ENCODE measurements around the gene MIF4GD.
A peak's percentile ranks its signal among the peaks of the same experiment; 100 is the strongest.
"Not testable (repeated sequence)": the region's sequence is repeated elsewhere in the genome, so short reads cannot be mapped to it uniquely, and the experiment has no call there.

MIF4GD gene, protein sequence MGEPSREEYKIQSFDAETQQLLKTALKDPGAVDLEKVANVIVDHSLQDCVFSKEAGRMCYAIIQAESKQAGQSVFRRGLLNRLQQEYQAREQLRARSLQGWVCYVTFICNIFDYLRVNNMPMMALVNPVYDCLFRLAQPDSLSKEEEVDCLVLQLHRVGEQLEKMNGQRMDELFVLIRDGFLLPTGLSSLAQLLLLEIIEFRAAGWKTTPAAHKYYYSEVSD

GRCh38 chr17:75270966-75271232 lies at the start of gene MIF4GD:
MIF4GD (minus strand) TSS chr17:75271231; CDS start chr17:75270195, 1,036 bp downstream.
- DNase-seq, result no peak

- DNase-seq, result no peak
Observed at GRCh38 chr17:75319904-75320691, 49.1 kb upstream of the MIF4GD start.

- no peak for DNase-seq
Observed at GRCh38 chr17:75318615-75319222, 47.7 kb upstream of the MIF4GD start.

- no peak for DNase-seq
Observed at GRCh38 chr17:75318211-75318610, 47.2 kb upstream of the MIF4GD start.

DNA sequence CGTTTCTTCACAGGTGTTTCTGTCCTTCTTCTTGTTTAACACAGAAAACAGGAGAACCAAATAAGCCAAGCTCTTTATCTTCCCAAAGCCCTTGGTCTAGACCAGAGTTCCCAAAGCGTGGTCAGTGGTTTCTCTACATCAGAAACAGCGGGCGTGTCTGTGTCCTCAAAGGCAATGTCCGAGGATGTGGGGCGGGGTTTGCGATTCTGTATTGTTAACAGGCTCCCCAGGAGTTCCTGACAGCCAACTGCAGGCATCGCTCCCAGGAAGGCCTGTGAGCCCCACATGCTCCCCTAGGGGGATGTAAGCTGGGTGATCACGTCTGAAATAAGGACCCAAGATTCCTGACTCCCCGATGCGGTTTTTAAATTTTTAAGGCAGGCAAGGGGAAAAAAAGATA lies 46.6 kb upstream of the MIF4GD start:
- DNase-seq, result no peak

- DNase-seq, result no peak
Observed at GRCh38 chr17:75316253-75316652, 45.2 kb upstream of the MIF4GD start.

- DNase-seq, result peak; percentile 42
Observed at GRCh38 chr17:75315541-75316243, 44.7 kb upstream of the MIF4GD start.

DNA sequence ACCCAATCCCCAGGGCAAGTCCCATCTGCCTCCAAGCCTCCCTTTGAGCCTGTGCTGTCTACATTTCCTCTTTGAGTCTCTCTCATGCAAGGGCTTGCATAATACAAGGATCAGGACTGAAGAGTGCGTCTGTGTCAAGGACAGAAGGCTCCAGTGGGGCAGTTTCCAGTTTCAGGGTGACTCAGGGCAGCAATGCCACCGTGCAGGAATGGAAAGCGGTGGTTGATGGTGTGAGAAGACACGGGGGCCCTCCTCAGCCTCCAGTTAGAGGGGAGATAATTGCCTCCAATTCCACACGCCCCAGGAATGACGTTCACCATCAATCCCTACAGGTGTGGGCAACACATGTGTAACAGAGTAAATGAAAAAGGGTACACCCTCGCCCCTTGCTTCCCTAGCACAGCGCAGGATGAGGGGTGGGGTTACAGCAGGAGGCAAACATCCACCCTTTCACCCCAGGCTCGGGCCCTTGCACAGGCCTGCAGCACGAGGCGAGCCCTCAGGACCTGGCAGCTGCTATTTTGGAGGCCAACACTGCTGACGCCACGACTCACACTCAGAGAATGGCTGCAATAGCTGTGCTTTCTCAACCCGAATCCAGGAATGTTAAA lies 43.0 kb upstream of the MIF4GD start:
- no peak for DNase-seq

GRCh38 chr17:75308732-75309629 lies 38.0 kb upstream of the MIF4GD start:
- DNase-seq, result no peak

DNA sequence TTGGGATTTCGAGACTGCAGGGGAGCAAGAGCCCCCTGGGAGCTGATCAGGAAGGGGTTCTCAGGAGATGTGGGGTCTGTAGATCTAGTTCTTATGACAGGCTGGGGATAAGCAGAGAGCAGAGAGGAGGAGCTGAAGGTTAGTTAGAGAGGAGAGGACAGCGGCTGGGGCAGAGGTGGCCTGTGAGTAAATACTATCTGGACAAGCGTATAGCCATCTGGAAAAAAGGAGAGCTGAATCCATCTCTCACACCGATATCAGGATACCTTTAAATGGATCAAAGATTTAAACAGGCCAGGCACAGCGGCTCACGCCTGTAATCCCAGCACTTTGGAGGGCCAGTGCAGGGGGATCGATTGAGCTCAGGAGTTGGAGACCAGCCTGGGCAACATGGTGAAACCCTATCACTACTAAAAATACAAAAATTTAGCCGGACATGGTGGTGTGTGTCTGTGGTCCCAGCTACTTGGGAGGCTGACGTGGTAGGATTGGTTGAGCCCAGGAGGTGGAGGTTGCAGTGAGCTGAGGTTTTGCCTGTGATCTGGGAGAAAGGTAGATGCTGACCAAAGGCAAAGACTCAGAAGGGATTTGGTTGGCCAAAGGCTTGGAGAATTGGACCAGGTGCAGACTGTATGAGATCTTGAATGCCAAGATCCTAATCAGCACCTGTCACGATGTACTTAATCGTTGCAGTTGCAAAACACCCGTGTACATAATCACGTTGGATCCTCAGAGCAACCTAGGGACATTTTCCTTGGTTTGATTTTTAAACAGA lies 37.1 kb upstream of the MIF4GD start:
- no peak for DNase-seq

DNA sequence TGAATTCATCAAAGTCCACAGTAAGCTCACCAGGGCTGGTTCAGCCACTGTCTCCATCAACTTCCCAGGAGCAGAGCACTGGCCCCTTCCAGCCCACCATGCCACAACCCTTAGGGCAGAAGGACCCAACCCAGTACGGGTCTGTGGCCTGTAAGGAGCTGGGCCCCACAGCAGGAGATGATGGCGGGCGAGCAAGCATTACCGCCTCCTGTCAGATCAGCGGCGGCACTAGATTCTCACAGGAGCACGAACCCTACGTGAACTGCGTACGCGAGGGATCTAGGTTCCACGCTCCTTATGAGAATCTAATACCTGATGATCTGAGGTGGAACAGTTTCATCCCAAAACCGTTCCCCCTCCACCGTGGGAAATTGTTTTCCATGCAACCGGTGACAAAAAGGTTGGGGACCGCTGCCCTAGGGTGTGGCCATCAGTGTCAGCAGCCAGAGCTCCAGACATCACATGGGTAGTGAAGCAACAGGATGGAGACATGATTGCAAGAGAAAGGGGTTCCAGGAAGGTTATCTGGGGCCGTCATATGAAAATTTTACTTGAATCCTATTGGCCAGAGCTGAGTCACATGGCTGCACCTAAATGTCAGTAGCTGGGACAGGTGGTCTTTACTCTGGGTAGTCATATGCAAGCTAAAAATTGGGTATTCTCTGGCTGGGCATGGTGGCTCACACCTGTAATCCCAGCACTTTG lies 30.6 kb upstream of the MIF4GD start:
- DNase-seq, result no peak

DNA sequence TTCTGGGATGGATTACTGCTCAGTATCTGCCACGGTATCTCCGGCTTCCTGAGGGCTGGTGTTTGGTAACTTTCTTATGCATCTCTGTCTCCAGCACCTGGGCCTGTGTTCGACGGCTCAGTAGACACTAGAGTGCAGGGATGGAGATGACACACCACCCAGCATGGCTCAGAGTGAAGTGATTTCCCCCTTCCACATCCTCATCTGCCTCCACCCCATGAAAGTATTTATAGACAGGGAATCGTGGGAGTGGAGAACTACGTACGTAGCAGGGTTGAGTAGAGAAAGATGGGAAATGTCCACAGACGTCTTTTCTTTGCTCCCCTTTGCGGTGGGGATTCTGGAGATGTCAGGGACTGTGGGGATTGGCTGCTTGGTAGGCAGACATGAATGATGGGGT lies 30.0 kb upstream of the MIF4GD start:
- no peak for DNase-seq

DNA sequence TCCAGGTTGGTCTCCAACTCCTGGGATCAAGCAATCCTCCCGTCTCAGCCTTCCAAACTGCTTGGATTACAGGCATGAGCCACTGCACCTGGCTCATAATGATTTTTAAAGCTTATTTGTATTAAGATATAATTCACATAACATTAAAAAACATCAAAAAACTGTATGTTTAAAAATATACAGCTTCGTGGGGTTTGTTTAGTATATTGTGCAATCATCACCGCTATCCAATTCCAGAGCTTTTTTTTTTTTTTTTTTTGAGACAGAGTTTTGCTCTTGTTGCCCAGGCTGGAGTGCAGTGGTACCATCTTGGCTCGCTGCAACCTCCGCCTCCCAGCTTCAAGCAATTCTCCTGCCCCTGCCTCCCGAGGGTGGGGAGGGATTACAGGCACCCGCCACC lies 29.2 kb upstream of the MIF4GD start:
- DNase-seq, result no peak

- peak; percentile 42 for DNase-seq
Observed at GRCh38 chr17:75295201-75296158, 24.4 kb upstream of the MIF4GD start.

- DNase-seq, result not testable (repeated sequence)
Observed at GRCh38 chr17:75292810-75293448, 21.9 kb upstream of the MIF4GD start.

GRCh38 chr17:75289832-75290337 lies 18.9 kb upstream of the MIF4GD start:
- peak; percentile 78 for DNase-seq

DNA sequence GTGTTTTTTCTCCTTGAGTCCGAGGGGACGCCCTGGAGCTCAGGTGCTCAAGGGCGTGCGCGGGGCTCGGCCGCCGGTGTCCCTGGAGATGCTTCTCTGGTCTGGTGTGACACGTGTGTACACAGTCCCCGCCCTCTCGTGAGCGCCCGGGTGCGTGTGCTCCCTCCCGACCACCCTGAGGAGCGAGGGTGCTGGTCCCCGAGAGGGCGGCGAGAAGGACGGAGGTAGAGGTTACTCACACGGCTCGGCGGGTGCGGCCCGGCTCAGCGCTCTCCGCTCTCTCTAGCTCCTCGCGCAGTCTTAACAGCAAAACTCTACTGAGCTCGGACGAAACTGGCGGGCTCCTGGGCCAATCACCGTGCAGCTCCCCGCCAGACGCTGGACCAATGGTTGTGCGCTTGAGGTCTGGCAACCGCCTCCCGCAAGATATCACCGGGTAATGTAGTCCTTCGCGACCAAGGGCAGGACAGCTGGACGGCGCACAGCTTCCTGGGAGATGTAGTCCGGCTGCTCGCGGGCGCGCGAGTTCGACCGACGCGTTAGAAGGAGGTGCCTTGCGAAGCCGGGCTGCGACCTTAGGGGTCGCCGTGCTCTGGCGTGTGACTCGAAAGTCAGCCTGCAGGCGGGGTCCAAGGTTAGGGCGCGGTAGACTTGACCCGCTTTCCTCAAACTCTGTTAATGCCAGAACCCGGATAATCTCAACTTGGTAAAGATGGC lies 18.2 kb upstream of the MIF4GD start, which contains the start of gene SLC25A19:
Gene SLC25A19 (minus strand): TSS at position 319 of the 717 bp plus-strand sequence. CDS start 2,669 bp downstream, outside the sequence.
- peak; percentile 97 for DNase-seq

- peak; percentile 63 for DNase-seq
Observed at GRCh38 chr17:75288770-75289114, 17.7 kb upstream of the MIF4GD start.
